SK-N-SH treated with all-trans-retinoic acid at 6 μM for 48 hours (cell line): ENCODE results near the gene METTL26.

Source experiments
- CREB5 ChIP-seq: fragments of 250-450 bp; sonication (Bioruptor Pico); IDR thresholded peaks from 2 replicates; pipeline ENCODE4 v1.5.1; 2020; ENCODE audit warnings: low read depth, mild to moderate bottlenecking, moderate library complexity
- CSRNP3 ChIP-seq: fragments of 250-450 bp; sonication (Bioruptor Pico); IDR thresholded peaks from 2 replicates; pipeline ENCODE4 v1.5.1; 2021; ENCODE audit warnings: mild to moderate bottlenecking, moderate library complexity
- PATZ1 ChIP-seq: fragments of 250-450 bp; sonication (Bioruptor Pico); IDR thresholded peaks from 2 replicates; pipeline ENCODE4 v1.8.0; 2020; ENCODE audit warnings: mild to moderate bottlenecking, moderate library complexity, borderline replicate concordance
- SNAI2 ChIP-seq: fragments of 250-450 bp; sonication (Bioruptor Pico); IDR thresholded peaks from 2 replicates; pipeline ENCODE4 v1.5.0; 2020; ENCODE audit warnings: mild to moderate bottlenecking, moderate library complexity
- TOX ChIP-seq: fragments of 250-450 bp; sonication (Bioruptor Pico); IDR thresholded peaks from 2 replicates; pipeline ENCODE4 v1.8.0; 2021; ENCODE audit warnings: mild to moderate bottlenecking, moderate library complexity, borderline replicate concordance
- ZFP30 ChIP-seq: fragments of 450-650 bp; formaldehyde crosslinking; IDR thresholded peaks from 2 replicates; pipeline ENCODE4 v1.5.0; 2022; ENCODE audit warnings: mild to moderate bottlenecking, moderate library complexity
- ZNF70 ChIP-seq: fragments of 450-650 bp; formaldehyde crosslinking; IDR thresholded peaks from 2 replicates; pipeline ENCODE4 v1.5.0; 2020; ENCODE audit warnings: mild to moderate bottlenecking, moderate library complexity
- ZNF8 ChIP-seq: fragments of 450-650 bp; formaldehyde crosslinking; IDR thresholded peaks from 2 replicates; pipeline ENCODE4 v1.5.0; 2020; ENCODE audit warnings: mild to moderate bottlenecking, moderate library complexity

GRCh38 chr16:674968-675883 is 39.1 kb upstream of the METTL26 start, which contains the start of gene RHBDL1:
- TF ChIP-seq PATZ1 (no peak; the same call in 1 of the 2 replicates), CSRNP3 (no peak), CREB5 (CRISPR knock-in tag) (no peak), TOX (CRISPR knock-in tag) (no peak), ZFP30 (CRISPR knock-in tag) (no peak), ZNF8 (CRISPR knock-in tag) (no peak), ZNF70 (CRISPR knock-in tag) (no peak), SNAI2 (CRISPR knock-in tag) (no peak)
